Fibroblast of skin of abdomen (primary cell): ENCODE results near the gene ENPP1.

Source experiments
- DNase-seq: peaks from one replicate; pipeline ENCODE4 v3.0.0-alpha.2; 2013

The ENPP1 gene

GRCh38 chr6:131787079-131787478, 20.7 kb upstream of the ENPP1 start:
- no peak for DNase-seq

GRCh38 chr6:131787766-131788712, 19.8 kb upstream of the ENPP1 start:
- DNase-seq, result peak; percentile 33

GRCh38 chr6:131789219-131789618, 18.6 kb upstream of the ENPP1 start:
- DNase-seq, result peak; percentile 31

- DNase-seq, result no peak
Measured at GRCh38 chr6:131791476-131791875, 16.3 kb upstream of the ENPP1 start.

GRCh38 chr6:131792091-131792496, 15.7 kb upstream of the ENPP1 start:
- peak; percentile 28 for DNase-seq

- no peak for DNase-seq
Measured at GRCh38 chr6:131795366-131795765, 12.5 kb upstream of the ENPP1 start.

GRCh38 chr6:131802347-131802746, 5.5 kb upstream of the ENPP1 start:
- no peak for DNase-seq

GRCh38 chr6:131803007-131803769, 4.6 kb upstream of the ENPP1 start:
- DNase-seq, result no peak

- no peak for DNase-seq
Measured at GRCh38 chr6:131804131-131804530, 3.7 kb upstream of the ENPP1 start.

- no peak for DNase-seq
Measured at GRCh38 chr6:131807321-131807643, 538 bp upstream of the ENPP1 start.

GRCh38 chr6:131808460-131809269, 845 bp downstream of the ENPP1 start:
- DNase-seq, result no peak

GRCh38 chr6:131811500-131811899, 3.7 kb downstream of the ENPP1 start:
- no peak for DNase-seq

- DNase-seq, result no peak
Measured at GRCh38 chr6:131813991-131814390, 6.2 kb downstream of the ENPP1 start.

GRCh38 chr6:131816869-131817268, 9.0 kb downstream of the ENPP1 start:
- DNase-seq, result no peak

GRCh38 chr6:131819572-131820124, 11.8 kb downstream of the ENPP1 start:
- DNase-seq, result peak; percentile 69

GRCh38 chr6:131821010-131821807, 13.4 kb downstream of the ENPP1 start:
- DNase-seq, result no peak

- no peak for DNase-seq
Measured at GRCh38 chr6:131822119-131822518, 14.3 kb downstream of the ENPP1 start.

- peak; percentile 60 for DNase-seq
Measured at GRCh38 chr6:131823276-131823902, 15.6 kb downstream of the ENPP1 start.

- DNase-seq, result no peak
Measured at GRCh38 chr6:131825946-131826345, 18.1 kb downstream of the ENPP1 start.

- peak; percentile 24 for DNase-seq
Measured at GRCh38 chr6:131828080-131828479, 20.3 kb downstream of the ENPP1 start.

GRCh38 chr6:131828951-131829350, 21.1 kb downstream of the ENPP1 start:
- DNase-seq, result no peak
